Cardiac muscle cell (in vitro differentiated cells and primary cell): ENCODE results near the gene PRDM5. TPM values are rescaled to one million over a fixed set of nuclear protein-coding genes. Genes with fewer than 3 reads are reported as not detected.

Experiments used
- DNase-seq, 2 donors: peaks; one replicate each; pipeline versions ENCODE4 v3.0.0 to v3.0.0-alpha.2; 2010 to 2017; ENCODE audit warnings: low read depth in 1 of 2, low spot score in 1 of 2
- H3K27ac ChIP-seq: fragments of 200-600 bp; sonication (generic); 2 replicates; pipeline ENCODE4 v1.5.1; 2016
- H3K27me3 ChIP-seq: fragments of 200-600 bp; sonication (generic); 2 replicates; pipeline ENCODE4 v1.6.0; 2016; ENCODE audit warnings: control low read depth
- H3K36me3 ChIP-seq: fragments of 200-600 bp; sonication (generic); 2 replicates; pipeline ENCODE4 v1.5.1; 2016; ENCODE audit warnings: control low read depth
- H3K4me1 ChIP-seq: fragments of 200-600 bp; sonication (generic); 2 replicates; pipeline ENCODE4 v1.8.1; 2017; ENCODE audit warnings: low read depth, mild to moderate bottlenecking, mixed run types
- H3K4me3 ChIP-seq: fragments of 200-600 bp; sonication (generic); 2 replicates; pipeline ENCODE4 v1.5.1; 2016; ENCODE audit warnings: mild to moderate bottlenecking
- H3K9me3 ChIP-seq: fragments of 200-600 bp; sonication (generic); 2 replicates; pipeline ENCODE4 v1.5.1; 2017; ENCODE audit warnings: low read depth, mild to moderate bottlenecking, control low read depth
- polyA plus RNA-seq: library from polyadenylated mRNA; unstranded; fragments of >200 nt; fragmentation: Nextera tagmentation; extraction: Ambion mirVana; gene quantifications from 2 replicates; pipeline ENCODE4 v1.2.1, GENCODE V29; 2016
- total RNA-seq: library from RNA; depleted of rRNA; stranded (reverse); fragments of >200 nt; gene quantifications from 2 replicates; pipeline ENCODE4 v1.2.3, GENCODE V29; 2016
- TF ChIP-seq, protein P1 (sequence below): IDR thresholded peaks from 2 replicates; pipeline ENCODE4 v1.5.1; 2012; ENCODE audit warnings: low read depth, mild to moderate bottlenecking, low read length

PRDM5 gene
- total and polyA plus RNA-seq, 2 experiments from 2014 or later = 8.7 to 19.3 TPM

DNA sequence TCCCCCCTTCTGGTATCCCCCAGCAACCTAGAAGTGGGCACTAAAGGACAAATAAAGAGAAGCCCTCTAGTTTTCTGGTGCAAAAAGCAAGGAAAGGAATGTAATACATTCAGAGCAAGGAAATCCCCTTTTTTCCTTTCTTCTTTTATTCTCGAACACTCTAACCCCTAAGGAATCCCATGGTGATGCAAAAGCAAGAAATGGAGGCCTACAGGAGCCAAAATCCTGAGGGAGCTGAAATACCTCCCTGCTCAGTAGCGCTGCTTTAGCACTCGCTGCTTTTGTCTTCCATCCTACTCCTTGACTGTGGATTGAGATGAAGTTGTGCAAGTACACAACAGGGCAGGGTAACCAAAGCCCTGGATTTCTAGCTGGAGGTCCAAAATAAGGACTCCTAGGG, 251.0 kb downstream of the PRDM5 start:
- TF ChIP-seq, protein P1, sequence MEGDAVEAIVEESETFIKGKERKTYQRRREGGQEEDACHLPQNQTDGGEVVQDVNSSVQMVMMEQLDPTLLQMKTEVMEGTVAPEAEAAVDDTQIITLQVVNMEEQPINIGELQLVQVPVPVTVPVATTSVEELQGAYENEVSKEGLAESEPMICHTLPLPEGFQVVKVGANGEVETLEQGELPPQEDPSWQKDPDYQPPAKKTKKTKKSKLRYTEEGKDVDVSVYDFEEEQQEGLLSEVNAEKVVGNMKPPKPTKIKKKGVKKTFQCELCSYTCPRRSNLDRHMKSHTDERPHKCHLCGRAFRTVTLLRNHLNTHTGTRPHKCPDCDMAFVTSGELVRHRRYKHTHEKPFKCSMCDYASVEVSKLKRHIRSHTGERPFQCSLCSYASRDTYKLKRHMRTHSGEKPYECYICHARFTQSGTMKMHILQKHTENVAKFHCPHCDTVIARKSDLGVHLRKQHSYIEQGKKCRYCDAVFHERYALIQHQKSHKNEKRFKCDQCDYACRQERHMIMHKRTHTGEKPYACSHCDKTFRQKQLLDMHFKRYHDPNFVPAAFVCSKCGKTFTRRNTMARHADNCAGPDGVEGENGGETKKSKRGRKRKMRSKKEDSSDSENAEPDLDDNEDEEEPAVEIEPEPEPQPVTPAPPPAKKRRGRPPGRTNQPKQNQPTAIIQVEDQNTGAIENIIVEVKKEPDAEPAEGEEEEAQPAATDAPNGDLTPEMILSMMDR = no peak
- no peak overlapping the region for H3K4me3 ChIP-seq
- H3K27ac ChIP-seq = no peak overlapping the region

DNA sequence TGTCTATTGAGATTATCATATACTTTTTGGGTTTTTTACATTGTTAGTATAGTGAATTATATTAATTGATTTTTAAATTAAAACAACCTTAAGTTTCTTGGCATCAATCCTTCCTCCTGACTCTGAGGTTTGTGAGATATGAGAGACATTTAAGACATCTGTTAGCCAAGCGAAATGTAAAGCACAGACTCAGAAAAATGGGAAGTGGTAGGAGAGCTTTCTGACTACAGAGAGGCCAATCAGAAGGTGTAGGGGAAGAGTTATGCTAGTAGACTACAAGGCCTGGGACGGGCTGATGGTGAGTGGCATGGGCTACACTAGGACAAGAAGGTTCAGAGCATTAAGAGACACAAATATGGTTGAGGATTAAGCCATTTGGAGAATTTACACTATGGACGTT, 255.4 kb downstream of the PRDM5 start:
- H3K36me3 ChIP-seq = no peaks in the 10 kb centered on the region
- no peak overlapping the region for H3K27ac ChIP-seq
- H3K4me1 ChIP-seq = no peaks in the 10 kb centered on the region
- no peaks in the 10 kb centered on the region for H3K27me3 ChIP-seq
- H3K4me3 ChIP-seq = no peak overlapping the region
- H3K9me3 ChIP-seq = no peaks in the 10 kb centered on the region
- DNase-seq = no peak
- TF ChIP-seq, protein P1 = no peak

More for the DNA sequence above, 251.0 kb downstream of the PRDM5 start:
- no peaks in the 10 kb centered on the region for H3K9me3 ChIP-seq
- no peaks in the 10 kb centered on the region for H3K36me3 ChIP-seq
- no peaks in the 10 kb centered on the region for H3K27me3 ChIP-seq
- DNase-seq = no peak
- H3K4me1 ChIP-seq = no peaks in the 10 kb centered on the region

DNA sequence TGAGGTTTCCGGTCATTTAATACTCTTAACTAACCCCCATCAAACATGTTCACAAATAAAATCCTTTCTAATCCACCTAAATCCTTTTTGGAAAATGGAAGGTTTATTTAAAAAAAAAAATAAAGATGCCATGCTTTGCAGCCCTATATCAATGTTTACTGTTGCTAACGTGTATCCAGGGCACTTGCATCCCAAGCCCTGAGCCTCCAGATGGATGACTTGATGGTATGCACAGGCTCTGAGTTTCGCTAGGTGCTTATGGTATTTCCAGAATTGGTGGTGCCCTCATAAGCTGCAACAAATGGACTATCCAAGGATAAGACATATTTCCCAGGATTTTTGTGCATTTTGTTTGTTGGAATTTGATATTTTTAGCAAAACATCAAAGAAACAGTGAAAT, 257.7 kb downstream of the PRDM5 start:
- Histone ChIP-seq H3K4me1 (no peaks in the 10 kb centered on the region), H3K27ac (no peak overlapping the region), H3K36me3 (no peaks in the 10 kb centered on the region), H3K9me3 (no peaks in the 10 kb centered on the region), H3K4me3 (no peak overlapping the region), H3K27me3 (no peaks in the 10 kb centered on the region)
- TF ChIP-seq, protein P1 = no peak
- no peak for DNase-seq

DNA sequence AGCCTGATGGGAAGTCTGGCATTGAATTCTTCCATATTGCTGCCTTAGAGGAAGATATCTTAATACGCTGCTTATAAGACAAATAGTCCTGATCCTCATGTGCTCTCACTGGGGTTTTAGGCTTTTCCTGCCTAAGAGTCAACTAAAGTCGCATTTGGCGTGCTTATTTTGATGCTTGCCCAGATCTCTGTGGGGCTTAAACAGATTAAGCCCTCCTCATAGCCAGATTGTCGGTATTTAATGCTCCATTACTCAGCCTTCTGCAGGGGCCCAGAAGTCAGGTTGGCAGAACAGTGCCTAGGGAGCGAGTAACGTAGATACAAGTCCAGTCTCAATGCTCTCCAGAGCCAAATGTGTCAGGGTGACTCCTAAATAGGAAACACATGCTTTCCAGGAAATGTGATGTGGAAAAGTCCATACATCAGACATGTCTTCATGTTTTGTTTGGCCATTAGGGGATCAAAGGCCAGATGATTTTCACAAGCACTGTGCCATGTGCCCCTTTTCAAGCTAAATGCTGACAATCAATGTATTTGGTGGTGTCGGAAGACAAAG, 262.8 kb downstream of the PRDM5 start:
- Histone ChIP-seq H3K27ac (no peak overlapping the region), H3K9me3 (no peaks in the 10 kb centered on the region), H3K36me3 (no peaks in the 10 kb centered on the region), H3K27me3 (no peaks in the 10 kb centered on the region), H3K4me3 (no peak overlapping the region), H3K4me1 (no peaks in the 10 kb centered on the region)
- no peak for DNase-seq
- TF ChIP-seq, protein P1 = no peak

DNA sequence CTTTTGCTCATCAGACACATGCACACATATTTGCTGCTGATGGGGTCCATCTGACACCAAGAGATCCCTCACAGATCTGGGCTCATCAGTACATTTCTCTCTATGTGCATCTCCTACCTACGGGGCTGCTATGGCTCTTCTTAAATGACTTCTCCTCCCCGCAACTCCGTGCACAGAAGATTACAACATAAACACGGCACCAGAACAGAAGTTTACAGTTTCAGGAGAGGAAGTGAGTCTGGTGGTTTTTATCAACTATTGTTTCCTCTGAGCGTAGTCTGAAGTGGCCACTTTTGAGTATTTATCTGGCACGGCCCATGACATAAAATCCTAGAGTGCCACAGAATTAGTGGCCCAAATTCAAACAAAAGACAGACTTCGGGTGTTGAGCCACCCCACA, 263.8 kb downstream of the PRDM5 start:
- Histone ChIP-seq H3K27ac (no peak overlapping the region), H3K27me3 (no peaks in the 10 kb centered on the region), H3K36me3 (no peaks in the 10 kb centered on the region), H3K9me3 (no peaks in the 10 kb centered on the region), H3K4me1 (no peaks in the 10 kb centered on the region), H3K4me3 (no peak overlapping the region)
- peak in 1 of 2 donors; percentile 18 for DNase-seq
- TF ChIP-seq, protein P1 = no peak
